H1 (cell line): ENCODE measurements around the gene EPHA3. TPM values are rescaled to one million over a fixed set of nuclear protein-coding genes. Genes with fewer than 3 reads are reported as not detected.

Experiments used
- CTCF ChIA-PET: fragments of 300-600 bp; sonication (Branson Sonifier 250); formaldehyde crosslinking; loops from one replicate; lab custom pipeline; 2021; ENCODE audit not compliant: partially characterized antibody; lab: Charles Lee
- POLR2A ChIA-PET: fragments of 300-600 bp; sonication (Branson Sonifier 250); formaldehyde crosslinking; loops from one replicate; lab custom pipeline; 2021; ENCODE audit warnings: inconsistent platforms; ENCODE audit not compliant: partially characterized antibody; lab: Charles Lee
- DNase-seq, 2 experiments: peaks; one replicate each; pipeline versions ENCODE4 v3.0.0 to v3.0.0-alpha.2; 2010 to 2022; ENCODE audit warnings: low spot score in 2 of 2, low read depth in 1 of 2, mixed read lengths in 1 of 2
- FAIRE-seq: peaks from 2 replicates; lab custom pipeline; 2011; peaks lifted over from hg19 to GRCh38; lab: Jason Lieb, UNC
- H2AFZ ChIP-seq: 2 replicates; pipeline ENCODE4 v1.8.1; 2012; ENCODE audit warnings: low read length, inconsistent platforms
- H2AK5ac ChIP-seq: 2 replicates; pipeline ENCODE4 v1.6.1; 2013; ENCODE audit warnings: low read depth, low read length
- H2BK120ac ChIP-seq: replicated peaks from 2 replicates; pipeline ENCODE3; 2013; ENCODE audit warnings: low read depth, low read length, inconsistent platforms
- H2BK12ac ChIP-seq: 2 replicates; pipeline ENCODE4 v1.6.1; 2013; ENCODE audit warnings: low read depth, low read length
- H2BK15ac ChIP-seq: 2 replicates; pipeline ENCODE4 v1.6.1; 2013; ENCODE audit warnings: low read length
- H2BK20ac ChIP-seq: 2 replicates; pipeline ENCODE4 v1.6.1; 2013; ENCODE audit warnings: low read length
- H2BK5ac ChIP-seq: 2 replicates; pipeline ENCODE4 v1.6.1; 2013; ENCODE audit warnings: low read depth, low read length
- H3K14ac ChIP-seq: 2 replicates; pipeline ENCODE4 v1.6.1; 2013; ENCODE audit warnings: inconsistent platforms; ENCODE audit not compliant: insufficient read length
- H3K18ac ChIP-seq: 2 replicates; pipeline ENCODE4 v1.6.1; 2013; ENCODE audit warnings: low read length; ENCODE audit errors: extremely low read depth
- H3K23ac ChIP-seq: 2 replicates; pipeline ENCODE4 v1.6.1; 2013; ENCODE audit warnings: inconsistent platforms; ENCODE audit not compliant: insufficient read length
- H3K23me2 ChIP-seq: 2 replicates; pipeline ENCODE4 v1.6.1; 2013; ENCODE audit warnings: low read depth, low read length
- H3K27ac ChIP-seq: 2 replicates; pipeline ENCODE4 v1.6.1; 2011; ENCODE audit warnings: low read depth, low read length, inconsistent platforms
- H3K27me3 ChIP-seq, 4 experiments: replicated peaks in 1 of 4; 1 replicate in 1 of 4; 2 replicates in 3 of 4; pipeline versions ENCODE4 v1.6.1 to v1.8.1; 2011 to 2013; ENCODE audit warnings: low read length in 3 of 4, mild to moderate bottlenecking in 3 of 4, inconsistent platforms in 2 of 4, mixed read lengths in 2 of 4, moderate library complexity in 1 of 4; ENCODE audit not compliant: control insufficient read depth in 3 of 4, insufficient read depth in 3 of 4; ENCODE audit errors: extremely low read depth in 1 of 4
- H3K36me3 ChIP-seq, 4 experiments: 2 replicates each; pipeline versions ENCODE4 v1.6.1 to v1.8.1; 2011 to 2013; ENCODE audit warnings: mild to moderate bottlenecking in 4 of 4, low read length in 3 of 4, moderate library complexity in 2 of 4, control low read depth in 1 of 4, inconsistent platforms in 1 of 4; ENCODE audit not compliant: insufficient read depth in 4 of 4, control insufficient read depth in 2 of 4
- H3K4ac ChIP-seq: replicated peaks from 2 replicates; pipeline ENCODE3; 2013; ENCODE audit warnings: low read length, low read depth, mixed read lengths, inconsistent platforms; ENCODE audit not compliant: insufficient read length
- H3K4me1 ChIP-seq, 4 experiments: replicated peaks in 1 of 4; 1 replicate in 1 of 4; 2 replicates in 3 of 4; pipeline versions ENCODE4 v1.6.1 to v1.8.1; 2011 to 2013; ENCODE audit warnings: low read length in 3 of 4, inconsistent platforms in 2 of 4, mixed read lengths in 1 of 4; ENCODE audit not compliant: insufficient read depth in 4 of 4, control insufficient read depth in 3 of 4
- H3K4me2 ChIP-seq, 2 experiments: 2 replicates each; pipeline versions ENCODE4 v1.6.1 to v1.8.1; 2011 to 2013; ENCODE audit warnings: low read depth in 2 of 2, low read length in 2 of 2, control low read depth in 1 of 2, inconsistent platforms in 1 of 2, mild to moderate bottlenecking in 1 of 2; ENCODE audit not compliant: insufficient read depth in 1 of 2
- H3K4me3 ChIP-seq, 4 experiments: fragments of 200-600, 300-600 bp in 1 of 4; sonication (generic), shearing (Covaris generic), sonication (Bioruptor Twin) in 1 of 4; 2 replicates each; pipeline versions ENCODE4 v1.5.1 to v1.8.1; 2011 to 2016; ENCODE audit warnings: low read length in 4 of 4, low read depth in 3 of 4, control low read depth in 2 of 4, inconsistent platforms in 2 of 4, mild to moderate bottlenecking in 2 of 4, mixed read lengths in 1 of 4, moderate library complexity in 1 of 4; ENCODE audit not compliant: insufficient read depth in 2 of 4; ENCODE audit errors: extremely low read depth in 1 of 4
- H3K56ac ChIP-seq: replicated peaks from 2 replicates; pipeline ENCODE3; 2013; ENCODE audit warnings: low read depth, mild to moderate bottlenecking, mixed read lengths, low read length, inconsistent platforms; ENCODE audit not compliant: insufficient read length
- H3K79me1 ChIP-seq: 2 replicates; pipeline ENCODE4 v1.6.1; 2013; ENCODE audit warnings: low read depth, low read length, control low read depth
- H3K79me2 ChIP-seq, 2 experiments: 2 replicates each; pipeline versions ENCODE4 v1.6.1 to v1.8.1; 2012 to 2013; ENCODE audit warnings: low read length in 2 of 2, mild to moderate bottlenecking in 2 of 2, inconsistent platforms in 1 of 2; ENCODE audit not compliant: insufficient read depth in 2 of 2, control insufficient read depth in 1 of 2
- H3K9ac ChIP-seq, 4 experiments: replicated peaks in 1 of 4; 1 replicate in 1 of 4; 2 replicates in 3 of 4; pipeline versions ENCODE4 v1.6.1 to v1.8.1; 2011 to 2013; ENCODE audit warnings: low read depth in 3 of 4, low read length in 3 of 4, control low read depth in 2 of 4, mild to moderate bottlenecking in 2 of 4, moderate library complexity in 2 of 4, inconsistent platforms in 1 of 4; ENCODE audit errors: extremely low read depth in 1 of 4
- H3K9me3 ChIP-seq, 2 experiments: 2 replicates each; pipeline versions ENCODE4 v1.6.1 to v1.8.1; 2012 to 2013; ENCODE audit warnings: mild to moderate bottlenecking in 2 of 2, moderate library complexity in 2 of 2, control low read depth in 1 of 2, inconsistent platforms in 1 of 2, low read depth in 1 of 2, low read length in 1 of 2, mixed read lengths in 1 of 2; ENCODE audit not compliant: insufficient read depth in 2 of 2
- H4K20me1 ChIP-seq, 2 experiments: replicated peaks in 1 of 2; 2 replicates each; pipeline versions ENCODE3 to v1.8.1; 2011 to 2013; ENCODE audit warnings: inconsistent platforms in 2 of 2, low read length in 2 of 2, mild to moderate bottlenecking in 1 of 2; ENCODE audit not compliant: insufficient read depth in 2 of 2, control insufficient read depth in 1 of 2
- H4K5ac ChIP-seq: 2 replicates; pipeline ENCODE4 v1.6.1; 2013; ENCODE audit warnings: low read length, low read depth, mixed read lengths, inconsistent platforms; ENCODE audit not compliant: insufficient read length
- H4K8ac ChIP-seq: 2 replicates; pipeline ENCODE4 v1.8.0; 2013; ENCODE audit warnings: mild to moderate bottlenecking, moderate library complexity, low read length, inconsistent platforms; ENCODE audit not compliant: insufficient read depth; ENCODE audit errors: extremely low read depth
- H4K91ac ChIP-seq: replicated peaks from 2 replicates; pipeline ENCODE3; 2013; ENCODE audit warnings: low read length, mixed read lengths, inconsistent platforms; ENCODE audit not compliant: insufficient read length
- BCL11A ChIP-seq, 2 experiments: IDR thresholded peaks; one replicate each; pipeline ENCODE4 v1.6.1; 2011; ENCODE audit warnings: low read depth in 2 of 2, low read length in 2 of 2, mild to moderate bottlenecking in 2 of 2
- CBX5 ChIP-seq: fragments of 300-800, 300-1000 bp; sonication (generic); IDR thresholded peaks from 2 replicates; pipeline ENCODE4 v1.7.1; 2016; ENCODE audit warnings: antibody characterized with exemption, low read length, low read depth
- FOSL1 ChIP-seq: IDR thresholded peaks from 2 replicates; pipeline ENCODE4 v1.6.1; 2011; ENCODE audit warnings: mild to moderate bottlenecking, low read depth, low read length, moderate library complexity; ENCODE audit not compliant: insufficient read depth
- MAFK ChIP-seq: IDR thresholded peaks from 2 replicates; pipeline ENCODE4 v1.6.1; 2012; ENCODE audit warnings: low read depth, mild to moderate bottlenecking, improper control_type of control experiment, low read length
- NRF1 ChIP-seq: IDR thresholded peaks from 2 replicates; pipeline ENCODE4 v1.6.1; 2011; ENCODE audit warnings: mild to moderate bottlenecking, low read depth, low read length, improper control_type of control experiment
- PHF8 ChIP-seq: fragments of 200-600 bp; sonication (generic); conservative IDR thresholded peaks from 2 replicates; pipeline ENCODE4 v1.7.1; 2012; ENCODE audit warnings: low read depth, mild to moderate bottlenecking, inconsistent platforms, low read length, moderate library complexity
- RNF2 ChIP-seq: fragments of 200-900, 300-1000 bp; sonication (generic); IDR thresholded peaks from 2 replicates; pipeline ENCODE4 v1.7.1; 2016; ENCODE audit warnings: borderline replicate concordance, low read depth, mild to moderate bottlenecking, antibody characterized with exemption, low read length; ENCODE audit not compliant: poor library complexity, severe bottlenecking; ENCODE audit errors: missing control alignments
- RXRA ChIP-seq: IDR thresholded peaks from 2 replicates; pipeline ENCODE4 v1.6.1; 2011; ENCODE audit warnings: low read depth, mild to moderate bottlenecking, low read length, moderate library complexity; ENCODE audit not compliant: insufficient read depth
- SIN3A ChIP-seq, 2 experiments: IDR thresholded peaks in 1 of 2; conservative IDR thresholded peaks in 1 of 2; 2 replicates each; pipeline ENCODE4 v1.6.1; 2011 to 2012; ENCODE audit warnings: low read length in 2 of 2, improper control_type of control experiment in 1 of 2, low read depth in 1 of 2, mild to moderate bottlenecking in 1 of 2
- SIX5 ChIP-seq: IDR thresholded peaks from 2 replicates; pipeline ENCODE4 v1.6.1; 2011; ENCODE audit warnings: mild to moderate bottlenecking, low read depth, low read length
- SP4 ChIP-seq: IDR thresholded peaks from 2 replicates; pipeline ENCODE4 v1.6.1; 2012; ENCODE audit warnings: low read length, inconsistent platforms
- SRF ChIP-seq: IDR thresholded peaks from 2 replicates; pipeline ENCODE4 v1.6.1; 2011; ENCODE audit warnings: mild to moderate bottlenecking, low read depth, low read length, moderate library complexity
- ZNF274 ChIP-seq: IDR thresholded peaks from 2 replicates; pipeline ENCODE4 v1.7.0; 2012; ENCODE audit warnings: low read length, borderline replicate concordance; ENCODE audit errors: extremely low read depth
- WGBS, 2 experiments: shearing (Covaris generic) in 1 of 2; methylation state at CpG; one replicate each; pipeline versions ENCODE4 v1.1.6 to v1.1.7; 2013 to 2015; ENCODE audit warnings: low lambda C conversion rate in 2 of 2, mixed read lengths in 2 of 2, inconsistent platforms in 1 of 2, low coverage in 1 of 2, missing lambda C conversion rate in 1 of 2; ENCODE audit not compliant: insufficient replicate concordance in 2 of 2, insufficient coverage in 1 of 2, insufficient read length in 1 of 2; ENCODE audit errors: extremely low coverage in 1 of 2, missing lambda C conversion rate in 1 of 2; 5-methylcytosine and 5-hydroxymethylcytosine counted together
- polyA plus RNA-seq, 7 experiments: library from polyadenylated mRNA; depleted of rRNA in 3 of 7; stranded (reverse) in 5 of 7; unstranded in 2 of 7; fragments of >200 nt in 5 of 7; fragments of 200-250 nt in 2 of 7; gene quantifications; 1 replicate in 5 of 7; 2 replicates in 1 of 7; 4 replicates in 1 of 7; pipeline versions ENCODE4 v1.2.1 to v1.2.3, GENCODE V29; 2011 to 2013; ENCODE audit warnings: missing spikeins in 2 of 7, mixed read lengths in 2 of 7
- total RNA-seq: library from RNA; stranded (reverse); fragmentation: NEBNext Ultra II Directional; extraction: Animal tissue kit (Norgen Biotek cat#: 25700); gene quantifications from 2 replicates; pipeline ENCODE4 v1.2.1, GENCODE V29; 2021
- TF ChIP-seq, protein P1 (sequence below): IDR thresholded peaks from 2 replicates; pipeline ENCODE4 v1.6.1; 2012; ENCODE audit warnings: inconsistent platforms

Gene EPHA3
- total and polyA plus RNA-seq, 2 of the 8 experiments (the other 6 are each of a cell fraction or from before 2014, with no cell fraction given), result 0.09 to 0.22 TPM

DNA sequence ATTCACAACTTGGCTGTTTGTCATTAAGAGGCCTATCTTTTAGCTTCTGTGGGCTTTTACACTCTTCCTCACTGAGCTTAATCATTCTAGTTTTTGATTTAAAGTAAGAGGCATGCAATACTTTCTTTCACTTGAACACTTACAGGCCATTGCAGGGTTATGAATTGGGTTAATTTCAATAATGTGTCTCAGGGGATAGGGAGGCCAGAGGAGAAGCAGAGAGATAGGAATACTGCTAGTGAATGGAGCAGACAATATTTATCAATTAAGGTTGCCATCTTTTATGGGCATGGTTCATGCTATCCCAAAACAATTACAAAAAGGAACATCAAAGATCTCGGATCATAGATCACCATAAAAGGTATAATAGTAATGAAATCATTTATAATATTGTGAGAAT, 189.8 kb downstream of the EPHA3 start:
- Histone ChIP-seq H3K4me3 (no peak overlapping the region), H3K18ac (no peak overlapping the region), H2BK120ac (no peak overlapping the region), H2BK12ac (no peak overlapping the region), H3K79me1 (no peaks in the 10 kb centered on the region), H4K8ac (no peak overlapping the region), H4K5ac (no peak overlapping the region), H3K79me2 (no peaks in the 10 kb centered on the region), H3K4ac (no peak overlapping the region), H3K9me3 (no peaks in the 10 kb centered on the region), H4K20me1 (no peaks in the 10 kb centered on the region), H3K4me2 (no peak overlapping the region), H2BK5ac (no peak overlapping the region), H3K23ac (no peak overlapping the region), H4K91ac (no peak overlapping the region), H3K23me2 (no peaks in the 10 kb centered on the region)
- ChIA-PET CTCF (no interaction called here), POLR2A (no interaction called here)
- TF ChIP-seq SIN3A (conservative IDR thresholded peaks at IDR 0.05 in 1 of 2, IDR thresholded peaks at IDR 0.05 in 1 of 2; ENCODE audit: low read depth in 1 of 2, low read length in 2 of 2) (no peak), SIX5 (no peak), BCL11A (IDR thresholded peaks at IDR 0.05; ENCODE audit: low read depth in 2 of 2, low read length in 2 of 2) (no peak), PHF8 (no peak), MAFK (no peak), FOSL1 (no peak), RNF2 (no peak), RXRA (no peak), SRF (no peak), SP4 (no peak), CBX5 (no peak), ZNF274 (no peak), NRF1 (no peak)
- TF ChIP-seq, protein P1, sequence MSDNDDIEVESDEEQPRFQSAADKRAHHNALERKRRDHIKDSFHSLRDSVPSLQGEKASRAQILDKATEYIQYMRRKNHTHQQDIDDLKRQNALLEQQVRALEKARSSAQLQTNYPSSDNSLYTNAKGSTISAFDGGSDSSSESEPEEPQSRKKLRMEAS, result no peak
- TF ChIP-seq, all 59 proteins: peak for 0
- H2AK5ac ChIP-seq, result no peak overlapping the region
- no peaks in the 10 kb centered on the region for H3K27me3 ChIP-seq
- H3K9ac ChIP-seq, result no peak overlapping the region
- H3K36me3 ChIP-seq, result no peaks in the 10 kb centered on the region
- no peak for DNase-seq
- 93% methylated on average over 1 of the region's 1 CpG; no CpG with 5 or more reads in 1 of the 2 experiments for WGBS, 2 experiments
- H2BK20ac ChIP-seq, result no peak overlapping the region
- H2BK15ac ChIP-seq, result no peak overlapping the region
- H3K56ac ChIP-seq, result no peak overlapping the region
- FAIRE-seq, result no peak
- H3K27ac ChIP-seq, result no peak overlapping the region
- H3K4me1 ChIP-seq, result no peaks in the 10 kb centered on the region
- H2AFZ ChIP-seq, result no peak overlapping the region
- H3K14ac ChIP-seq, result no peak overlapping the region
